Suprapubic skin (tissue), 4 donors: ENCODE data around the gene GALC.
A peak's percentile ranks its signal among the peaks of the same experiment; 100 is the strongest.

Source experiments
- CTCF ChIP-seq, 2 donors: fragments of 200-600 bp in 1 of 2; fragments of 450-650 bp in 1 of 2; sonication (generic) in 1 of 2; IDR thresholded peaks; one replicate each; pipeline ENCODE4 v1.5.1; 2016 to 2019; ENCODE audit warnings: antibody characterized with exemption in 2 of 2, mild to moderate bottlenecking in 1 of 2, moderate library complexity in 1 of 2
- EP300 ChIP-seq: sonication (generic); formaldehyde crosslinking; IDR thresholded peaks from one replicate; pipeline ENCODE4 v1.6.1; 2017; ENCODE audit warnings: antibody characterized with exemption
- POLR2A ChIP-seq, 2 donors: fragments of 450-650 bp; IDR thresholded peaks; one replicate each; pipeline ENCODE4 v1.6.1; 2017; ENCODE audit warnings: antibody characterized with exemption in 2 of 2, mild to moderate bottlenecking in 2 of 2, moderate library complexity in 2 of 2
- POLR2AphosphoS5 ChIP-seq, 3 donors: sonication (generic); formaldehyde crosslinking; IDR thresholded peaks; one replicate each; pipeline ENCODE4 v1.6.1; 2017; ENCODE audit warnings: antibody characterized with exemption in 3 of 3

- TF ChIP-seq CTCF (IDR thresholded peaks at IDR 0.05) (peak in 1 of 2 donors; percentile 46), POLR2A (IDR thresholded peaks at IDR 0.05) (no peak), EP300 (no peak), POLR2AphosphoS5 (IDR thresholded peaks at IDR 0.05) (no peak)
Observed at GRCh38 chr14:87896393-87897380, 96.3 kb downstream of the GALC start.
